K562 (cell line): Measurements from ENCODE around the gene CERS6. TPM values are rescaled to one million over a fixed set of nuclear protein-coding genes. Genes with fewer than 3 reads are reported as not detected.

Experiments used
- CEBPB ChIP-seq: fragments of 450-650 bp; IDR thresholded peaks from 2 replicates; pipeline ENCODE4 v1.6.1; 2016; ENCODE audit warnings: missing genetic modification characterization, missing compliant biosample characterization
- CEBPG ChIP-seq, 3 experiments: fragments of 200-800 bp in 1 of 3; sonication (Bioruptor generic) in 1 of 3; sonication (generic) in 1 of 3; formaldehyde crosslinking in 1 of 3; IDR thresholded peaks in 2 of 3; conservative IDR thresholded peaks in 1 of 3; 2 replicates each; pipeline versions ENCODE4 v1.6.1 to v1.8.0; 2016 to 2022; ENCODE audit warnings: missing compliant biosample characterization in 2 of 3, missing genetic modification characterization in 2 of 3, mild to moderate bottlenecking in 1 of 3, missing genetic modification reagents in 1 of 3
- HDAC2 ChIP-seq: fragments of 450-650 bp; IDR thresholded peaks from 2 replicates; pipeline ENCODE4 v1.6.1; 2016; ENCODE audit warnings: mild to moderate bottlenecking
- HNRNPH1 ChIP-seq: fragments of 200-400 bp; formaldehyde crosslinking; optimal IDR thresholded peaks from 2 replicates; pipeline ENCODE3; 2017; ENCODE audit warnings: low read depth, mild to moderate bottlenecking, low read length, moderate library complexity
- LCOR ChIP-seq: sonication (generic); formaldehyde crosslinking; IDR thresholded peaks from 2 replicates; pipeline ENCODE4 v1.8.0; 2022; ENCODE audit warnings: mild to moderate bottlenecking, missing genetic modification reagents
- MECOM ChIP-seq: fragments of 250-450 bp; sonication (Bioruptor Pico); IDR thresholded peaks from 2 replicates; pipeline ENCODE4 v1.8.0; 2022; ENCODE audit warnings: inconsistent platforms
- NCOA6 ChIP-seq: fragments of 450-650 bp; IDR thresholded peaks from 2 replicates; pipeline ENCODE4 v1.6.1; 2017; ENCODE audit warnings: mild to moderate bottlenecking
- PHF8 ChIP-seq: fragments of 200-600 bp; sonication (generic); IDR thresholded peaks from 2 replicates; pipeline ENCODE4 v1.6.1; 2012; ENCODE audit warnings: mixed run types, mild to moderate bottlenecking, inconsistent platforms, low read length, moderate library complexity, borderline replicate concordance
- PTTG1 ChIP-seq: fragments of 450-650 bp; IDR thresholded peaks from 2 replicates; pipeline ENCODE4 v1.6.1; 2016; ENCODE audit warnings: low read depth, mild to moderate bottlenecking, missing genetic modification characterization, missing compliant biosample characterization
- RFX7 ChIP-seq: fragments of 250-450 bp; sonication (Bioruptor Pico); IDR thresholded peaks from 2 replicates; pipeline ENCODE4 v1.5.1; 2021; ENCODE audit warnings: mild to moderate bottlenecking
- RHOXF2B ChIP-seq: fragments of 250-450 bp; sonication (Bioruptor Pico); conservative IDR thresholded peaks from 2 replicates; pipeline ENCODE4 v1.5.1; 2021
- SAFB ChIP-seq: fragments of 200-400 bp; formaldehyde crosslinking; IDR thresholded peaks from 2 replicates; pipeline ENCODE4 v1.6.1; 2017; ENCODE audit warnings: low read depth, low read length, borderline replicate concordance
- SOX6 ChIP-seq: fragments of 450-650 bp; IDR thresholded peaks from 2 replicates; pipeline ENCODE4 v1.6.1; 2014; ENCODE audit warnings: mild to moderate bottlenecking
- SREBF1 ChIP-seq: fragments of 150-350 bp; IDR thresholded peaks from 2 replicates; pipeline ENCODE4 v1.6.1; 2014; ENCODE audit warnings: antibody characterized with exemption, low read depth, low read length, borderline replicate concordance
- VEZF1 ChIP-seq: fragments of 200-800 bp; sonication (Bioruptor generic); IDR thresholded peaks from 2 replicates; pipeline ENCODE4 v1.6.1; 2017; ENCODE audit warnings: missing genetic modification characterization, missing compliant biosample characterization
- YBX1 ChIP-seq: fragments of 450-650 bp; IDR thresholded peaks from 2 replicates; pipeline ENCODE4 v1.7.1; 2016; ENCODE audit warnings: mild to moderate bottlenecking
- ZBTB12 ChIP-seq: fragments of 250-450 bp; sonication (Bioruptor Pico); IDR thresholded peaks from 2 replicates; pipeline ENCODE4 v1.4.0; 2020
- ZNF175 ChIP-seq: fragments of 200-800 bp; sonication (Bioruptor generic); IDR thresholded peaks from 2 replicates; pipeline ENCODE4 v1.6.1; 2016; ENCODE audit warnings: low read depth, mild to moderate bottlenecking, missing genetic modification characterization, missing compliant biosample characterization
- ZNF668 ChIP-seq: fragments of 250-450 bp; sonication (Bioruptor Pico); IDR thresholded peaks from 2 replicates; pipeline ENCODE4 v1.8.0; 2022; ENCODE audit warnings: mild to moderate bottlenecking, inconsistent platforms
- ZNF766 ChIP-seq: fragments of 200-800 bp; sonication (Bioruptor generic); conservative IDR thresholded peaks from 2 replicates; pipeline ENCODE4 v1.6.1; 2016; ENCODE audit warnings: missing genetic modification characterization, missing compliant biosample characterization
- polyA plus RNA-seq, 8 experiments: library from polyadenylated mRNA; depleted of rRNA in 4 of 8; stranded (reverse) in 5 of 8; unstranded in 3 of 8; fragments of >200 nt; fragmentation: Nextera tagmentation in 2 of 8; fragmentation: Illumina TruSeq in 1 of 8; extraction: Ambion mirVana in 2 of 8; extraction: Trizol in 1 of 8; gene quantifications; 2 replicates each; pipeline versions ENCODE4 v1.2.1 to v1.2.3, GENCODE V29; 2011 to 2014; ENCODE audit warnings: inconsistent platforms in 1 of 8, missing spikeins in 1 of 8
- total RNA-seq, 7 experiments: library from RNA; depleted of rRNA in 6 of 7; stranded (reverse); fragments of >200 nt in 6 of 7; fragmentation: Illumina TruSeq in 2 of 7; extraction: Trizol in 2 of 7; gene quantifications; 2 replicates each; pipeline versions ENCODE4 v1.2.1 to v1.2.3, GENCODE V29; 2011 to 2021; ENCODE audit warnings: low replicate concordance in 1 of 7
- TF ChIP-seq, protein P1 (sequence below), 2 experiments: fragments of 450-650 bp; conservative IDR thresholded peaks; 2 replicates each; pipeline ENCODE4 v1.6.1; 2017; ENCODE audit warnings: mild to moderate bottlenecking in 2 of 2, moderate library complexity in 2 of 2
- TF ChIP-seq, protein P2 (sequence below): fragments of 250-450 bp; sonication (Bioruptor Pico); IDR thresholded peaks from 2 replicates; pipeline ENCODE4 v1.8.0; 2021; ENCODE audit warnings: moderate library complexity, mild to moderate bottlenecking, inconsistent platforms

Gene CERS6
- total and polyA plus RNA-seq, 9 of the 15 experiments (the other 6 are each of a cell fraction or from before 2014, with no cell fraction given), result 1.6 to 13.6 (median 11.4) TPM

DNA sequence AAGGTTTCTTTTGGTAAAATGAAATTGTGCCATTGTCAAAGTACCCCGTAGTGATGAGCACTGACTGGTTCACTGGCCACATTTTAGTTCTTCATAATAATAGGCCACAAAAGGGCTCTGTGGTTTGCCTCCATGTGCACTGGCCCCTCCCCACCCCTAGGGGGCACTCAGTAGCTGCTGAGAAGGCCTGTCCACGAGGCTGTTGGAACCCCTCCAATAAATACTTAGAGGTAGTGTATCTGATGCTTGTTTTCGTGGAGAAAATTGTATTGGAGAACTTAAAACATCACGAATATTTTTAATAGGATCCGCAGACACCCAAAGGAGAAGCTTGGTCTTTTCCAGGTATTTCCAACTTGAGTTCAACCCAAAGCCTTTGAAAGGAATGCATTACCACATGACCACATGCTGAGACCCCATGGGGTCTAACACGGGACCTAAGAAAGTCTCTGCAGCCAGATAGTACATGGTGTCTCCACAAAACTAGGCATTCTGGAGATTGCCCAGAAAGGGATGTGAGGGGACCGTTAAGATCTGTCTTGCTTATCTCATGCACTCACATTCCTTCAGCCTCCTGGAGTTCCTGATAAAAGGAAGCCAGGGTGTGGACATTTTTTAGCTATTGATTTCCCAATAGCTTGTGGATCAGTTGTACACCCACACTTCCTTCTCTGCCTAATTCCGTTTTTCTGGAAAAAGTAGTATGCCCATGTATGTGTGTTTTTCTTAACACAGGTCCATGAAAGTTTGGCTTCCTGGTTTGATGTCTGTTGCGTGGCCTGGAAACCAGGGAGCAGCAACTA is 317.8 kb downstream of the CERS6 start (continued):
- TF ChIP-seq PTTG1 (tag), result no peak; the same call in 1 of the 2 replicates
- 0 out of 2 replicates have a peak, but pooled peaks have one; percentile 2 for TF ChIP-seq ZBTB12 (CRISPR knock-in tag)
- no peak for TF ChIP-seq PHF8
- peak; percentile 66; the same call in 1 of the 2 replicates for TF ChIP-seq LCOR
- TF ChIP-seq NCOA6, result 0 out of 2 replicates have a peak, but pooled peaks have one; percentile 26
- no peak for TF ChIP-seq HNRNPH1
- TF ChIP-seq RFX7 (CRISPR knock-in tag), result no peak
- TF ChIP-seq SOX6, result peak; percentile 97
- TF ChIP-seq VEZF1 (CRISPR knock-in tag), result peak; percentile 69
- TF ChIP-seq RHOXF2B (CRISPR knock-in tag), result no peak
- peak; percentile 96 for TF ChIP-seq ZNF766 (CRISPR knock-in tag)
- peak; percentile 79 for TF ChIP-seq CEBPG (CRISPR knock-in tag; IDR thresholded peaks at IDR 0.05)
- TF ChIP-seq CEBPG (tag; conservative IDR thresholded peaks at IDR 0.05 in 1 of 2, IDR thresholded peaks at IDR 0.05 in 1 of 2), result peak; percentile 83 to 96
- no peak for TF ChIP-seq YBX1
- peak; percentile 99 for TF ChIP-seq CEBPB (tag)
- TF ChIP-seq SAFB, result no peak
- peak; percentile 98 for TF ChIP-seq HDAC2
- TF ChIP-seq, protein P1, sequence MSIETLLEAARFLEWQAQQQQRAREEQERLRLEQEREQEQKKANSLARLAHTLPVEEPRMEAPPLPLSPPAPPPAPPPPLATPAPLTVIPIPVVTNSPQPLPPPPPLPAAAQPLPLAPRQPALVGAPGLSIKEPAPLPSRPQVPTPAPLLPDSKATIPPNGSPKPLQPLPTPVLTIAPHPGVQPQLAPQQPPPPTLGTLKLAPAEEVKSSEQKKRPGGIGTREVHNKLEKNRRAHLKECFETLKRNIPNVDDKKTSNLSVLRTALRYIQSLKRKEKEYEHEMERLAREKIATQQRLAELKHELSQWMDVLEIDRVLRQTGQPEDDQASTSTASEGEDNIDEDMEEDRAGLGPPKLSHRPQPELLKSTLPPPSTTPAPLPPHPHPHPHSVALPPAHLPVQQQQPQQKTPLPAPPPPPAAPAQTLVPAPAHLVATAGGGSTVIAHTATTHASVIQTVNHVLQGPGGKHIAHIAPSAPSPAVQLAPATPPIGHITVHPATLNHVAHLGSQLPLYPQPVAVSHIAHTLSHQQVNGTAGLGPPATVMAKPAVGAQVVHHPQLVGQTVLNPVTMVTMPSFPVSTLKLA (conservative IDR thresholded peaks at IDR 0.05), result peak; percentile 95
- no peak for TF ChIP-seq ZNF668 (CRISPR knock-in tag)
- TF ChIP-seq MECOM (CRISPR knock-in tag), result peak; percentile 75
- TF ChIP-seq ZNF175, result 0 out of 2 replicates have a peak, but pooled peaks have one; percentile 38
- TF ChIP-seq, protein P2, sequence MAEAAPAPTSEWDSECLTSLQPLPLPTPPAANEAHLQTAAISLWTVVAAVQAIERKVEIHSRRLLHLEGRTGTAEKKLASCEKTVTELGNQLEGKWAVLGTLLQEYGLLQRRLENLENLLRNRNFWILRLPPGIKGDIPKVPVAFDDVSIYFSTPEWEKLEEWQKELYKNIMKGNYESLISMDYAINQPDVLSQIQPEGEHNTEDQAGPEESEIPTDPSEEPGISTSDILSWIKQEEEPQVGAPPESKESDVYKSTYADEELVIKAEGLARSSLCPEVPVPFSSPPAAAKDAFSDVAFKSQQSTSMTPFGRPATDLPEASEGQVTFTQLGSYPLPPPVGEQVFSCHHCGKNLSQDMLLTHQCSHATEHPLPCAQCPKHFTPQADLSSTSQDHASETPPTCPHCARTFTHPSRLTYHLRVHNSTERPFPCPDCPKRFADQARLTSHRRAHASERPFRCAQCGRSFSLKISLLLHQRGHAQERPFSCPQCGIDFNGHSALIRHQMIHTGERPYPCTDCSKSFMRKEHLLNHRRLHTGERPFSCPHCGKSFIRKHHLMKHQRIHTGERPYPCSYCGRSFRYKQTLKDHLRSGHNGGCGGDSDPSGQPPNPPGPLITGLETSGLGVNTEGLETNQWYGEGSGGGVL, result no peak
- no peak for TF ChIP-seq SREBF1
